NT2/D1 (cell line): ENCODE measurements around the gene DOC2B.

Experiments
- SUZ12 ChIP-seq: IDR thresholded peaks from 2 replicates; pipeline ENCODE4 v1.6.1; 2011; ENCODE audit not compliant: insufficient read length, insufficient read depth; ENCODE audit errors: extremely low read depth
- YY1 ChIP-seq: IDR thresholded peaks from 2 replicates; pipeline ENCODE4 v1.6.1; 2011; ENCODE audit not compliant: insufficient read length, insufficient read depth
- ZNF274 ChIP-seq: IDR thresholded peaks from 2 replicates; pipeline ENCODE4 v1.6.1; 2011; ENCODE audit warnings: mild to moderate bottlenecking, low read depth, low read length

DNA sequence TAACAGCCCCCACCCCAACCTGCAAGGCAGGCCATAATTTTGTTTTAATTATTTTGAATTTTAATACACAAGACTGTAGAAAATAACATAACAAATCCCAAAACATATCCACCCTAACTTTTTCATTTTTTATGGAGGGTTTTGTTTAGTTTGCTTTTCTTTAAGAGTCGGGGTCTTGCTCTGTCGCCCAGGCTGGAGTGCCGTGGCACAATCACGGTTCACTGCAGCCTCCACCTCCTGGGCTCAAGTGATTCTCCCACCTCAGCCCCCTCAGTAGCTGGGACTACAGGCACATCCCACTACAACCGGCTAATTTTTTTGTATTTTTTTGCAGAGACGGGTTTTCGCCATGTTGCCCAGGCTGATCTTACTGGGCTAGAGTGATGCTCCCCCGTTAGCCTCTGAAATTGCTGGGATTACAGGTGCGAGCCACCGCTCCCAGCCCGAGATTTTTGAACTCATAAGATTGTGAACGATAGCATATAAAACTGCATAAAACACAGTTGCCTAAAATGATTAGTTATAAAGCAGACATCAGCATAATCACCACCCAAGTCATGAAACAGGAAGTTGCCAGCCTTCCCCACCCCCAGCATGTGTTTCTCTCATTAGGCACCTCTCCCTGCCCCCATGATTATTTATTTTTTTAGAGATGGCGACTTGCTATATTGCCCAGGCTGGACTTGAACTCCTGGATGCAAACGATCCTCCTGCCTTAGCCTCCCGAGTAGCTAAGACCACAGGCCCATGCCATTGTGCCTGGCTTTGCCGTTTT lies 13.6 kb upstream of the DOC2B start:
- TF ChIP-seq ZNF274 = no peak
- TF ChIP-seq YY1 = no peak
- TF ChIP-seq SUZ12 = no peak
